ENCODE measurements around the gene CHRNG.

The CHRNG gene

GRCh38 chr2:232535761-232536530 lies 3.5 kb upstream of the CHRNG start:
- no peak for TF ChIP-seq ZFX (IDR thresholded peaks at IDR 0.05; ENCODE audit: borderline replicate concordance)
- TF ChIP-seq CTCF (IDR thresholded peaks at IDR 0.05) = no peak
- no peak overlapping the region for H3K27ac ChIP-seq

DNA sequence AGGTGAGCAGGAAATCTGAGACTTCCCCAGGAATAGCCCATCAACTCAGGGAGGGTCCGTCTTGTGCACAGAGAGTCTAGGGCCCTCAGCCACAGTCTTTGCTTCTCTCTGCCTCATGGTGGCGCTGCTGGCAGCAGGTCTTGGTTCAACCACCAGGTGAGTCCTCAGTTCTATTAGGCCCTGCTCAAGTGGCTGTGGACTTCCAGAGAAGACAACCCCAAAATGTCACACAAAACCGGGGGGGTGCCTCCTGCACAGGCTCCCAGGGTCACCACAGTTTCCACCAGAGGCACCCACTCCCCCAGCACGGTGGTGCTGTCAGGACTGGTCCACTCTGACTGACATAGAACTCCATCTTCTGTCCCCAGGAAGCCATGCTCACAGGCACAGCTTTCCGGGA lies 2.4 kb upstream of the CHRNG start:
- no peak overlapping the region for H3K27ac ChIP-seq
- TF ChIP-seq CTCF (IDR thresholded peaks at IDR 0.05) (peak; percentile 60), ZFX (IDR thresholded peaks at IDR 0.05; ENCODE audit: borderline replicate concordance) (no peak)

DNA sequence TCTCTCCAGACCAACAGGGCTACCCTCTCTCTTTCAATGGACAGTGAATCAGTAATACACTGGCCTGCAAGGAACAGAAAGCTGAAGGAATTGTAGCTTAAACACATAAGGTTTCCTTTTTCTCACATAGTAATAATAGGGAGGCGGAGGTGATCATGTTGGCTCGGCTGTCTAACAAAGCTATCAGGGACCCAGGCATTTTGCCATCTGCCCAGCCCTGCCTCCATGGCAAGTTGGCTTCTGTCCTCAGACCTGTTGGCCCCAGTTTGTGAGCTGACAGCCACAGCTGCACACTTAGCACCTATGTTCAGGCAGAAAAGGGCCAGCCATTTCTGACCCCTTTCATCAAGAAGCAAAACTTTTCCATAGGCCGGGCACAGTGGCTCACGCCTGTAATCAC lies 2.0 kb upstream of the CHRNG start:
- TF ChIP-seq CTCF (IDR thresholded peaks at IDR 0.05) = no peak
- no peak for TF ChIP-seq ZFX (IDR thresholded peaks at IDR 0.05; ENCODE audit: borderline replicate concordance)
- H3K27ac ChIP-seq = no peak overlapping the region

DNA sequence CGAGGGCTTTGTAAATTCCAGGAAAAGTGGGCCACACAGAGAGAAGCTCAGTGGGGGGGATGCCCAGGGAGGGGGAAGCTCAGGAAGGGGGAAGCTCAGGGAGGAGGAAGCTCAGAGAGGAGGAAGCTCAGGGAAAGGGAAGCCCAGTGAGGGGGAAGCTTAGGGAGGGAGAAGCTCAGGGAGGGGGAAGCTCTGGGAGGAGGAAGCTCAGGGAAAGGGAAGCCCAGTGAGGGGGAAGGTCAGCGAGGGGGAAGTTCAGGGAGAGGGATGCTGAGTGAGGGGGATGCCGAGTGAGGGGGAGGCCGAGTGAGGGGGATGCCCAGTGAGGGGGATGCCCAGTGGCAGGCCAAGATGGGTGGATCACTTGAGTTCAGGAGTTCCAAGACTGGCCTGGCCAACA lies 821 bp upstream of the CHRNG start:
- H3K27ac ChIP-seq = no peak overlapping the region
- TF ChIP-seq ZFX (IDR thresholded peaks at IDR 0.05; ENCODE audit: borderline replicate concordance) (no peak), CTCF (IDR thresholded peaks at IDR 0.05) (no peak)

- no peak for TF ChIP-seq ZFX (IDR thresholded peaks at IDR 0.05; ENCODE audit: borderline replicate concordance)
- no peak for TF ChIP-seq CTCF (IDR thresholded peaks at IDR 0.05)
Measured at GRCh38 chr2:232540441-232541041, 1.0 kb downstream of the CHRNG start.

GRCh38 chr2:232541195-232541960 lies 1.9 kb downstream of the CHRNG start:
- TF ChIP-seq CTCF (IDR thresholded peaks at IDR 0.05) (no peak), ZFX (IDR thresholded peaks at IDR 0.05; ENCODE audit: borderline replicate concordance) (no peak)
- no peak overlapping the region for H3K27ac ChIP-seq

More at GRCh38 chr2:232540441-232541041, 1.0 kb downstream of the CHRNG start:
- H3K27ac ChIP-seq = no peak overlapping the region
